NCI-H1092 treated with DMSO at 0.1 percent for 48 hours (cell line): Measurements from ENCODE around the gene TMEM150C.
"Not testable (repeated sequence)": the region's sequence is repeated elsewhere in the genome, so short reads cannot be mapped to it uniquely, and the experiment has no call there.

Source experiments
- DNase-seq: peaks from one replicate; lab custom pipeline; 2025; lab: John Stamatoyannopoulos, UW

Gene TMEM150C

DNA sequence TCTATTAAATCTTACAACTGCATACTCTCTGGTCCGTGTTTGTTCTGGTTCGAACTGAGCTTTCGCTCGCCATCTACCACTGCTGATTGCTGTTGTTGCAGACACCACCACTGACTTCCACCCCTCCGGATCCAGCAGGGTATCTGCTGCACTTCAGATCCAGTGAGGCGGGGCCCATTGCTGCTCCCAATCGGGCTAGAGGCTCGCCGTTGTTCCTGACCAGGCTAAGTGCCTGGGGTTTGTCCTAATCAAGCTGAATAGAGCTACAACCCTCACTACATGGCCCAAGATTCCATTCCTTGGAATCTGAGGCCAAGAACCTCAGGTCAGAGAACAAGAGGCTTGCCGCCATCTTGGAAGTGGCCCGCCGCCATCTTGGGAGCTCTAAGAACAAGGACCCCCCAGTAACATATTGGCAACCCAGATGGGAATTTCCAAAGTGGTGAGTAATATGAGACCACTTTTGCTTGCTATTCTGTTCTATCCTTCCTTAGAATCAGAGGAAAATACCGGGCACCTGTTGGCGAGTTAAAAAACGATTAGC is 88.1 kb downstream of the TMEM150C start:
- no peak for DNase-seq

DNA sequence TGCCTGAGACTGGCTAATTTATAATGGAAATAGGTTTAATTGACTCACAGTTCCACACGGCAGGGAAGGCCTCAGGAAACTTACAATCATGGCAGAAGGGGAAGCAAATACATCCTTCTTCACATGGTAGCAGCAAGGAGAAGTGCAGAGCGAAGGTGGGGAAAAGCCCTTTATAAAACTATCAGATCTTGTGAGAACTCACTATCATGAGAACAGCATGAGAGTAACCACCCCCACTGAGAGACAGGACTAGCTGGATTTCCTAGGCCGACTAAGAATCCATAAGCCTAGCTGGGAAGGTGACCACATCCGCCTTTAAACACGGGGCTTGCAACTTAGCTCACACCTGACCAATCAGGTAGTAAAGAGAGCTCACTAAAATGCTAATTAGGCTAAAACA is 88.7 kb downstream of the TMEM150C start:
- DNase-seq = not testable (repeated sequence)

- peak; percentile 31 for DNase-seq
These were observed 91.9 kb downstream of the TMEM150C start for GRCh38 chr4:82469791-82470345.

DNA sequence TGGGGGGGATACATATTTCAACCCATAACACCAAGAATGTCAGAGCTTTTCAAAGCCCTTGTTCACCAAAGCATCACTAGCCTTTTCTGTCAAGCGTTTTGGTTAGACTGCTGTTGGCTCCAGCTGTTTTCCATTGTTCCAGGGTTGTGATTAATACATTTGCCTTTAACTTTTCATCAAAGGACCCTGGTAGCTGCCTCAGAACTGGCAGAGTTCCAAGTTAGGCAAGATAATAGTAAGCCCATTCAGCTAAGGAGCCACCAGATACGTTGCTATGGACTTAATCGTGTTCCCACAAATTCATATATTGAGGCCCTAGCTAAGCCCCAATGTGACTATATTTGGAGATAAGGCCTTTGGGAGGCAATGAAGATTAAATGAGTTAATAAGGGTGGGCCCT is 94.3 kb downstream of the TMEM150C start:
- DNase-seq = no peak

DNA sequence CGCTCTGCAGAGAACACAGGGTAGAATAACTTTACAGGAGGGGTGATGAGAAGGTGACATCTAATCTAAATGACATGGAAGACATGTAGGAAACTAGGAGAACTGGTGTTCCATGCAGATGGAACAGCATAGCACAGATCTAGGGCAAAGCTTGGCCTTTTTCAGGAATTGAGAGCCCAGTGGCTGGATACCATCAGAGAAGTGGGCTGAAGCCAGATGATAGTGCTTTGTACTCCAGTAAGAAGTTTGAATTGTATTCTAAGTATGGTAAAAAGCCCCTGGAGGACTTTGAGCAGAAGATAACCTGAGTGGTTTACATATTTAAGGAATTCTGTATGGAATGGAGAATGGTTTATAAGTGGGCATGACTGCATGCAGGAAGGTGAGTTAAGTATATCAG is 98.6 kb downstream of the TMEM150C start:
- no peak for DNase-seq

- peak; percentile 75 for DNase-seq
These were observed 99.4 kb downstream of the TMEM150C start for GRCh38 chr4:82462415-82462831.

DNA sequence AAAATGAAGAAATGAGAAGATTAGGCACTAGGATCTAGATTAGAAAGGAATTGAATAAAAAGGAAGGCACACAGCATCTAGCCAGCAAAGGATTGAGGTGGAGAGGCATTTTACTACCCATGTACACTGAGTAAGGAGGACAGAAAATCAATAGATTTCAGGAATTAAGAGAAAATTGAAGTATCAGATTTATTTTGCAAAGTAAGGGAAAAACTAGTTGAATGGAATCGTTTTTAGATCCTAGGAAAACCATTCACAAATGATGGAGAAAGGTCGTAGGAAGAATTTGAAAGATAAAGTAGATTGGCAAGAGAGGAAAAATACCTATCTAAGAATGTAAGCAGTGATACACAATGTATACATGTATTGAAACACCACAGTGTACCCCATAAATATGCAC is 100.1 kb downstream of the TMEM150C start:
- no peak for DNase-seq

DNA sequence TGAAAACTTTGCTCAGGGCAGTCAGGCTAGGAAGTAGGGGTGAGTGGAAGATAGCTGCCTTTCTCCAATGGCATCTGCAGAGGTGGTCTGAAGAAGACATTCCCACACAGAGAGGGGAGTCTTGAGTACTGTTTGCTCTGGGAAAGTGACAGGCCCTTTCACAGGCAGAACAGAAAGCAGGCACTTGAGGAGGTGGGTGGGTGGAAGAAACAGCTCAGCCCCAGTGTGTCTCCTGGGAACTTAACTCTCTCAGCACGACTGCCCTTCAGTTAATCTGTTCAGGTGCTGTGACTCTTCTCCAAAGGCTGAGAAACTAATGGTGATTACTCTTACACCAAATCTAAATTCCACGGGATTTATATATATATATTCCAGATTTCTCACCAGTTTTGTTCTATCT is 103.1 kb downstream of the TMEM150C start:
- DNase-seq = no peak

DNA sequence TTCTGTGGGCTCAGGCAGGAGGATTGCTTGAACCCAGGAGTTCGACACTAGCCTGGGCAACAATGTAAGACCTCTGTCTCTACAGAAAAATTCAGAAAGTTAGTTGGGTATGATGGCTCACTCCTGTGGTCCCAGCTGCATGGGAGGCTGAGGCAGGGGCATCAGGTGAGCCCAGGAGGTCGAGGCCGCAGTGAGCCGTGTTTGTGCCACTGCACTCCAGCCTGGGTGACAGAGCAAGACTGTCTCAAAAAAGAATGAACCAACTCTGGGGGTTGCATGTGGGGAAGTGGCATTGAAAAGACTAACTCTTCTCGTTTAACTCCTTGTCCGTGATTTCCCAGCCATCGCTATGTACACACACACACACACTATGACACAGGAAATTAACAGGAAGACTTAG is 104.5 kb downstream of the TMEM150C start:
- DNase-seq = no peak

GRCh38 chr4:82452026-82452425 is 109.8 kb downstream of the TMEM150C start:
- DNase-seq = no peak

DNA sequence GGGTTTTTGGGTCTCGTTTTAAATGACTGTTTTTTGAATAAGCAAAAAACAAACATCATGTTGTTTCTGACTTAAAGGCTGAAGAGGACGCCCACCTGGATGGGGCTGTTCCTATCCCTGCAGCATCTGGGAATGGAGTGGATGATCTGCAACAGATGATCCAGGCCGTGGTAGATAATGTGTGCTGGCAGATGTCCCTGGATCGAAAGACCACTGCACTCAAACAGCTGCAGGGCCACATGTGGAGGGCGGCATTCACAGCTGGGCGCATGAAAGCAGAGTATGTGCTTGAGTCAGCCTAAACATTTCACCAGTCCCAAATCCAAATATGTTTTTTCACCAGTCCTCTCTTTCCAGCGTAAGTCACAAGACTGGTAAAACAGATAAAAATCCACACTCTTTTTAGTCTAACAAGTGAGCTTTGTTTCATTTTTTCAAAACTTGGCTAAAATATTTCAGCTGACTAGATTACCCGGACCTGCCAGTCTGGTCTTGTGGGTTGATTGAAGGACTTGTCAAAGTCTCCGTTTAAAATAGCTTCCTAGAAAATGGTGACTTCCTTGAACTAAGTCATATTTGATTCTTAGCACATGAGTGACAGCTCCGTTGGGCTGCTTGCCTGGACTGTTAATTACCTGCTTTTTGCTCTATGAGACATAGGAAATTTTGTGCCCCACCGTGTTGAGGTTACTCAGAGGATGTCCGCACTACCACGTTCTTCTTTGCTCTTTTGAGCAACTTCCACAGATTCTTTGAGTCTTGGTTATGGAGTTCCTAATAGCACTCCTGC is 110.6 kb downstream of the TMEM150C start:
- DNase-seq = no peak

DNA sequence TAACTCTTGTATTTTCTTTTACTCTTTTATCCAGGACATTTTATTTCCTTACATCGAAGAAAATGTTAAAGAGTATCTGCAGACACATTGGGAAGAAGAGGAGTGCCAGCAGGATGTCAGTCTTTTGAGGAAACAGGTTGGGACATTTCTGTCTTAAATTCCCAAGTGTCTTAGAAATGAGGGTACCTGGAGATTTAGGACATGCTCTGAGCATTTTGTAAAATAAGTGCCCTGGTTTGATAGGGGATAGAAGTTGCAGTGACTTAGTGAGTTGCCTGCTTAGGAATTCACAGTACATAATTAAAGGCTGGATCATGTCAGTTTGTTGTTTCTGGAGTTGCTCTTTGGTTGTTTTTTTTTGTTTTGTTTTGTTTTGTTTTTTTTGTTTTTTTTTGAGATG is 113.9 kb downstream of the TMEM150C start:
- no peak for DNase-seq

DNA sequence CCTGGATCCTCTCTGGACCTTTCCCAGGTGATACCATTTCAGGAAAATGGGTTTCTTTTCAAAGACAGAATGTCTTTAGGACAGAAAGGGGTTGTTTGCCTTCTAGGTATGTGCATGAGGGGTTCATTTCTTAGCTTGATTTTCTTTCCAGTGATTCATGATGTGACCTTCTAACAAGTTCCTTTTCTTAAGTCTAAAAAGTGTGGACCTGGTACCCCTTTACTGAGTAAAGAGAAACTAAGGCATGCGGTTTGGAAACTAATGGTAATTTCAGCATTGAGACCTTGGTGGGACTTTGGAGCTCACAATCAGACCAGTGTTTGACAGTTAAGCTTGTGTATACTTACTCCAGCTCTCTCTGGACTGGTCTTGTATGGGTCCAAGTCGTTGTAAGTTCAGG is 122.7 kb downstream of the TMEM150C start:
- no peak for DNase-seq

- DNase-seq = no peak
These were observed 124.3 kb downstream of the TMEM150C start for GRCh38 chr4:82437285-82438005.

- DNase-seq = no peak
These were observed 125.0 kb downstream of the TMEM150C start for GRCh38 chr4:82436780-82437179.

DNA sequence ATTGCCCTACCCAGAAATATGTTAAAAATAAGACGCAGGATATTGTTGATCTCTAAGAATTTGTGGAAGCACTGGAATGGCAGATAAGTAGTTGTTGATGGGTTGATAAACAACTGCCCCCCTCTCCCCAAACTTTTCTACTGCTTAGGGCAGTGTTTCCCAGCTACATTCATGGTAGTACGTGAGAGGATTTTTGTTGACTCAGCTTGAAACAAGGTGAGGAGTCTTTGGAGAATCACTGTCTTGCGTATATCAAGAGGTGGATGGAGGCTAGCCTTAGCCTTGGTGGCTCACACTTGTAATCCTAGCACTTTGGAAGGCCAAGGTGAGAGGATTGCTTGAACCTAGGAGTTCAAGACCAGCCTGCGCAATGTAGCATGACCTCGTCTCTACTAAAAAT is 125.7 kb downstream of the TMEM150C start:
- DNase-seq = no peak

DNA sequence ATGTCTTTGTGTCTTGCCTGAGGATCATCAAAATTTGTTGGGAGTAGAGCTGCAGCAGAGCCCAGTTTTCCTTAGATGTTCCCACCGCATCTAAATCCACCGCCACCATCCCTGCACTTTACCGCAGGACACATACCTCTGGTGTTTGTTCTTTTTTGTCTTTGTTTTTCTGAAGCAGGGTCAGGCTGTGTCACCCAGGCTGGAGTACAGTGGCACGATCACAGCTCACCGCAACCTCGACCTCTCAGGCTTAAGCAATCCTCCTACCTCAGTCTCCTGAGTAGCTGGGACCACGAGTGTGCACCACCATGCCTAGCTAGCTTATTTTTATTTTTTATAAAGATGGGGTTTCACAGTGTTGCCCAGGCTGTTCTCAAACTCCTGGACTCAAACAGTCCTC is 126.8 kb downstream of the TMEM150C start:
- DNase-seq = no peak

DNA sequence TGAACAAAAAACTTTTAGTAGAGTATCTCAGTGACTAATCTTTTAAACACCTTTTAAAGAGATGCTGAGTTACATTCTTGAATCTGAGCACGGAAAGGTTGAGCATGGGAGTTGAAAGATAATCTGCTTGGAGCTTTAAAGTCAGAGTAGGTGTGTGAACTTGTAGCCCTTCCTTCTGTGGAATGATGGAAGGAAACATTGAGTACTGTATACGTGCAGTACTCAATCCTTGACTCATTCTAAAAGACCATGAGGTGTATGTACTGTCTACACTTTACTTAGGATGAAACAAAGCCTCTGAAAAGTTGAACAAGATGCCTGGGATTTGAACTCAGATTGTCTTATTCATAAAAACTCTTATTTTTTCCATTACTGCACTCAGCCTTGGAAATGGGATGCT is 128.0 kb downstream of the TMEM150C start:
- DNase-seq = no peak
